ENCODE measurements around the gene COX7A2L. TPM values are rescaled to one million over a fixed set of nuclear protein-coding genes. Genes with fewer than 3 reads are reported as not detected.
"Not testable (repeated sequence)": the region's sequence is repeated elsewhere in the genome, so short reads cannot be mapped to it uniquely, and the experiment has no call there.

COX7A2L gene
- total RNA-seq, 1 experiment from 2014 or later, result 85.4 TPM

- POLR2A ChIA-PET (ENCODE audit: low non-redundant PET), result no interaction called here
- Histone ChIP-seq H3K27ac (ENCODE audit: low read depth, low read length, poor library complexity, severe bottlenecking) (no peak overlapping the region), H3K9me3 (ENCODE audit: low read depth, low read length, poor library complexity, severe bottlenecking) (no peaks in the 10 kb centered on the region), H3K4me3 (ENCODE audit: low read depth, low read length, poor library complexity, severe bottlenecking) (no peak overlapping the region), H3K27me3 (replicated peaks; ENCODE audit: insufficient read depth, low read depth, low read length, poor library complexity) (no peaks in the 10 kb centered on the region), H3K4me1 (ENCODE audit: insufficient read depth, low read length, poor library complexity, severe bottlenecking) (no peaks in the 10 kb centered on the region), H3K36me3 (ENCODE audit: insufficient read depth, low read length, poor library complexity, severe bottlenecking) (peaks cover 7% of the 10 kb centered on the region)
- DNase-seq (ENCODE audit: low spot score), result no peak
- intact Hi-C loops (cut with micrococcal nuclease; ENCODE audit: unreplicated experiment), result no loop called here
- TF ChIP-seq CTCF (conservative IDR thresholded peaks at IDR 0.05; ENCODE audit: low read depth, low read length), result no peak
- TF ChIP-seq EZH2 (IDR thresholded peaks at IDR 0.05; ENCODE audit: borderline replicate concordance, low read depth, low read length, poor library complexity, severe bottlenecking), result no peak
- no TSS peak for BruUV-seq (replicated peaks)
- CTCF ChIA-PET, result no interaction called here
Observed at GRCh38 chr2:42351864-42352263, 9.2 kb downstream of the COX7A2L start.

- no peak for DNase-seq (ENCODE audit: low spot score)
- H3K4me1 ChIP-seq (ENCODE audit: insufficient read depth, low read length, poor library complexity, severe bottlenecking), result no peaks in the 10 kb centered on the region
- TF ChIP-seq EZH2 (IDR thresholded peaks at IDR 0.05; ENCODE audit: borderline replicate concordance, low read depth, low read length, poor library complexity, severe bottlenecking), result no peak
- TF ChIP-seq CTCF (conservative IDR thresholded peaks at IDR 0.05; ENCODE audit: low read depth, low read length), result no peak
- intact Hi-C loops (cut with micrococcal nuclease; ENCODE audit: unreplicated experiment), result no loop called here
- CTCF ChIA-PET, result no interaction called here
- H3K4me3 ChIP-seq (ENCODE audit: low read depth, low read length, poor library complexity, severe bottlenecking), result no peak overlapping the region
- TSS peak; percentile 52 for BruUV-seq (replicated peaks)
- no peak overlapping the region for H3K27ac ChIP-seq (ENCODE audit: low read depth, low read length, poor library complexity, severe bottlenecking)
- POLR2A ChIA-PET (ENCODE audit: low non-redundant PET), result no interaction called here
- H3K9me3 ChIP-seq (ENCODE audit: low read depth, low read length, poor library complexity, severe bottlenecking), result no peaks in the 10 kb centered on the region
- H3K27me3 ChIP-seq (replicated peaks; ENCODE audit: insufficient read depth, low read depth, low read length, poor library complexity), result no peaks in the 10 kb centered on the region
- peaks cover 7% of the 10 kb centered on the region for H3K36me3 ChIP-seq (ENCODE audit: insufficient read depth, low read length, poor library complexity, severe bottlenecking)
Observed at GRCh38 chr2:42350434-42351063, 10.5 kb downstream of the COX7A2L start.

- TF ChIP-seq CTCF (conservative IDR thresholded peaks at IDR 0.05; ENCODE audit: low read depth, low read length) (no peak), EZH2 (IDR thresholded peaks at IDR 0.05; ENCODE audit: borderline replicate concordance, low read depth, low read length, poor library complexity, severe bottlenecking) (no peak)
- no peak overlapping the region for H3K4me3 ChIP-seq (ENCODE audit: low read depth, low read length, poor library complexity, severe bottlenecking)
- H3K9me3 ChIP-seq (ENCODE audit: low read depth, low read length, poor library complexity, severe bottlenecking), result no peaks in the 10 kb centered on the region
- DNase-seq (ENCODE audit: low spot score), result no peak
- intact Hi-C loops (cut with micrococcal nuclease; ENCODE audit: unreplicated experiment), result no loop called here
- H3K27ac ChIP-seq (ENCODE audit: low read depth, low read length, poor library complexity, severe bottlenecking), result no peak overlapping the region
- peaks cover 7% of the 10 kb centered on the region for H3K36me3 ChIP-seq (ENCODE audit: insufficient read depth, low read length, poor library complexity, severe bottlenecking)
- ChIA-PET POLR2A (ENCODE audit: low non-redundant PET) (no interaction called here), CTCF (no interaction called here)
- no peaks in the 10 kb centered on the region for H3K4me1 ChIP-seq (ENCODE audit: insufficient read depth, low read length, poor library complexity, severe bottlenecking)
- no peaks in the 10 kb centered on the region for H3K27me3 ChIP-seq (replicated peaks; ENCODE audit: insufficient read depth, low read depth, low read length, poor library complexity)
- no TSS peak for BruUV-seq (replicated peaks)
Observed at GRCh38 chr2:42348113-42348805, 12.8 kb downstream of the COX7A2L start.

GRCh38 chr2:42347518-42347917 is 13.5 kb downstream of the COX7A2L start:
- CTCF ChIA-PET; H3K4me3 ChIP-seq (ENCODE audit: low read depth, low read length, poor library complexity, severe bottlenecking); H3K27me3 ChIP-seq (replicated peaks; ENCODE audit: insufficient read depth, low read depth, low read length, poor library complexity); H3K9me3 ChIP-seq (ENCODE audit: low read depth, low read length, poor library complexity, severe bottlenecking); H3K4me1 ChIP-seq (ENCODE audit: insufficient read depth, low read length, poor library complexity, severe bottlenecking); intact Hi-C loops (cut with micrococcal nuclease; ENCODE audit: unreplicated experiment); BruUV-seq (replicated peaks); POLR2A ChIA-PET (ENCODE audit: low non-redundant PET); H3K27ac ChIP-seq (ENCODE audit: low read depth, low read length, poor library complexity, severe bottlenecking); H3K36me3 ChIP-seq (ENCODE audit: insufficient read depth, low read length, poor library complexity, severe bottlenecking); DNase-seq (ENCODE audit: low spot score): not testable (repeated sequence)

GRCh38 chr2:42346856-42347255 is 14.2 kb downstream of the COX7A2L start:
- POLR2A ChIA-PET (ENCODE audit: low non-redundant PET); BruUV-seq (replicated peaks); DNase-seq (ENCODE audit: low spot score); H3K4me1 ChIP-seq (ENCODE audit: insufficient read depth, low read length, poor library complexity, severe bottlenecking); H3K9me3 ChIP-seq (ENCODE audit: low read depth, low read length, poor library complexity, severe bottlenecking); CTCF ChIA-PET; H3K27ac ChIP-seq (ENCODE audit: low read depth, low read length, poor library complexity, severe bottlenecking); H3K4me3 ChIP-seq (ENCODE audit: low read depth, low read length, poor library complexity, severe bottlenecking); H3K36me3 ChIP-seq (ENCODE audit: insufficient read depth, low read length, poor library complexity, severe bottlenecking); intact Hi-C loops (cut with micrococcal nuclease; ENCODE audit: unreplicated experiment); H3K27me3 ChIP-seq (replicated peaks; ENCODE audit: insufficient read depth, low read depth, low read length, poor library complexity): not testable (repeated sequence)

Measured in A673 (cell line).